DND-41 (cell line): ENCODE measurements around the gene MYOCOS.

Experiments
- ATAC-seq: fragments of 200-7000 bp; cut with Tn5 transposase; 3 replicates; pipeline ENCODE4 v1.9.1; 2021; ENCODE audit warnings: low read depth; ENCODE audit not compliant: insufficient read depth
- DNase-seq: peaks from one replicate; pipeline ENCODE4 v3.0.0-alpha.2; 2020
- H2AFZ ChIP-seq: 2 replicates; pipeline ENCODE4 v1.6.0; 2012; ENCODE audit warnings: low read depth, low read length
- H3K27ac ChIP-seq: 2 replicates; pipeline ENCODE4 v1.5.1; 2012; ENCODE audit warnings: low read length, inconsistent platforms
- H3K27me3 ChIP-seq: fragments of 200-600 bp; sonication (generic); 2 replicates; pipeline ENCODE4 v1.6.0; 2012; ENCODE audit warnings: low read length, mild to moderate bottlenecking, inconsistent platforms; ENCODE audit not compliant: insufficient read depth, poor library complexity
- H3K36me3 ChIP-seq: 2 replicates; pipeline ENCODE4 v1.5.1; 2012; ENCODE audit warnings: low read length, inconsistent platforms; ENCODE audit not compliant: insufficient read depth
- H3K4me1 ChIP-seq: 2 replicates; pipeline ENCODE4 v1.5.1; 2012; ENCODE audit warnings: mild to moderate bottlenecking, low read length; ENCODE audit not compliant: insufficient read depth
- H3K4me2 ChIP-seq: 2 replicates; pipeline ENCODE4 v1.6.0; 2012; ENCODE audit warnings: mild to moderate bottlenecking, moderate library complexity, low read length, inconsistent platforms; ENCODE audit not compliant: insufficient read depth
- H3K4me3 ChIP-seq, 2 experiments: fragments of 200-600 bp in 1 of 2; shearing (Covaris generic) in 1 of 2; 2 replicates each; pipeline ENCODE4 v1.5.1; 2012 to 2016; ENCODE audit warnings: inconsistent platforms in 2 of 2, low read length in 2 of 2, mild to moderate bottlenecking in 2 of 2, low read depth in 1 of 2, moderate library complexity in 1 of 2
- H3K79me2 ChIP-seq: 2 replicates; pipeline ENCODE4 v1.6.0; 2012; ENCODE audit warnings: low read length, inconsistent platforms; ENCODE audit not compliant: insufficient read depth
- H3K9ac ChIP-seq: 2 replicates; pipeline ENCODE4 v1.6.0; 2012; ENCODE audit warnings: low read depth, mild to moderate bottlenecking, inconsistent platforms, low read length, moderate library complexity
- H3K9me3 ChIP-seq: 2 replicates; pipeline ENCODE4 v1.5.1; 2012; ENCODE audit warnings: low read length, moderate library complexity, mild to moderate bottlenecking, inconsistent platforms; ENCODE audit not compliant: insufficient read depth, severe bottlenecking
- H4K20me1 ChIP-seq: 2 replicates; pipeline ENCODE4 v1.6.0; 2012; ENCODE audit warnings: low read length; ENCODE audit not compliant: insufficient read depth
- EZH2 ChIP-seq: IDR thresholded peaks from 3 replicates; pipeline ENCODE4 v1.6.1; 2012; ENCODE audit warnings: borderline replicate concordance, low read depth, mild to moderate bottlenecking, moderate library complexity, low read length, inconsistent platforms; ENCODE audit not compliant: severe bottlenecking
- TF ChIP-seq, protein P1 (sequence below): IDR thresholded peaks from 2 replicates; pipeline ENCODE4 v1.5.1; 2012; ENCODE audit warnings: borderline replicate concordance, low read length, moderate library complexity, mild to moderate bottlenecking; ENCODE audit not compliant: poor library complexity, severe bottlenecking; ENCODE audit errors: extremely low read depth

Gene MYOCOS

DNA sequence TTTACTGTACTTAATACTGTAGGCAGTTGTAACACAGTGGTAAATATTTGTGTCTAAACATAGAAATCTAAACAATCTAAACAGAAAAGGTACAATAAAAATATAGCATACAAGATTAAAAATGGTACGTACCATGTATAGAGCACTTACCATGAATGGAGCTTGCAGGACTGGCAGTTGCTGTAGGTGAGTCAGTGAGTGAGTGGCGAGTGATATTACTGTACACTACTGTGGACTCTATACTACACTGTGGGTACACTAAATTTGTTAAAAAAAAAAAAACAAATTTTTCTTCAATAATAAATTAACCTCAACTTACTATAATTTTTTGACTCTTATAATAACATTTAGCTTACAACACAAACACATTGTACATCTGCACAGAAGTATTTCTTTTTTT is 39.5 kb upstream of the MYOCOS start:
- no peaks in the 10 kb centered on the region for H3K4me1 ChIP-seq
- no peak overlapping the region for H3K4me3 ChIP-seq
- DNase-seq (no peak), ATAC-seq (no peak)
- 0 out of 2 replicates have a peak, but pooled peaks cover 3% of the 10 kb centered on the region for H4K20me1 ChIP-seq
- H3K36me3 ChIP-seq, result peaks cover 92% of the 10 kb centered on the region
- H2AFZ ChIP-seq, result no peak overlapping the region
- no peak overlapping the region for H3K9ac ChIP-seq
- no peak overlapping the region for H3K4me2 ChIP-seq
- H3K9me3 ChIP-seq, result no peaks in the 10 kb centered on the region
- H3K79me2 ChIP-seq, result no peaks in the 10 kb centered on the region
- no peak overlapping the region for H3K27ac ChIP-seq
- TF ChIP-seq, protein P1, sequence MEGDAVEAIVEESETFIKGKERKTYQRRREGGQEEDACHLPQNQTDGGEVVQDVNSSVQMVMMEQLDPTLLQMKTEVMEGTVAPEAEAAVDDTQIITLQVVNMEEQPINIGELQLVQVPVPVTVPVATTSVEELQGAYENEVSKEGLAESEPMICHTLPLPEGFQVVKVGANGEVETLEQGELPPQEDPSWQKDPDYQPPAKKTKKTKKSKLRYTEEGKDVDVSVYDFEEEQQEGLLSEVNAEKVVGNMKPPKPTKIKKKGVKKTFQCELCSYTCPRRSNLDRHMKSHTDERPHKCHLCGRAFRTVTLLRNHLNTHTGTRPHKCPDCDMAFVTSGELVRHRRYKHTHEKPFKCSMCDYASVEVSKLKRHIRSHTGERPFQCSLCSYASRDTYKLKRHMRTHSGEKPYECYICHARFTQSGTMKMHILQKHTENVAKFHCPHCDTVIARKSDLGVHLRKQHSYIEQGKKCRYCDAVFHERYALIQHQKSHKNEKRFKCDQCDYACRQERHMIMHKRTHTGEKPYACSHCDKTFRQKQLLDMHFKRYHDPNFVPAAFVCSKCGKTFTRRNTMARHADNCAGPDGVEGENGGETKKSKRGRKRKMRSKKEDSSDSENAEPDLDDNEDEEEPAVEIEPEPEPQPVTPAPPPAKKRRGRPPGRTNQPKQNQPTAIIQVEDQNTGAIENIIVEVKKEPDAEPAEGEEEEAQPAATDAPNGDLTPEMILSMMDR, result no peak
- no peak for TF ChIP-seq EZH2
- H3K27me3 ChIP-seq, result no peaks in the 10 kb centered on the region

DNA sequence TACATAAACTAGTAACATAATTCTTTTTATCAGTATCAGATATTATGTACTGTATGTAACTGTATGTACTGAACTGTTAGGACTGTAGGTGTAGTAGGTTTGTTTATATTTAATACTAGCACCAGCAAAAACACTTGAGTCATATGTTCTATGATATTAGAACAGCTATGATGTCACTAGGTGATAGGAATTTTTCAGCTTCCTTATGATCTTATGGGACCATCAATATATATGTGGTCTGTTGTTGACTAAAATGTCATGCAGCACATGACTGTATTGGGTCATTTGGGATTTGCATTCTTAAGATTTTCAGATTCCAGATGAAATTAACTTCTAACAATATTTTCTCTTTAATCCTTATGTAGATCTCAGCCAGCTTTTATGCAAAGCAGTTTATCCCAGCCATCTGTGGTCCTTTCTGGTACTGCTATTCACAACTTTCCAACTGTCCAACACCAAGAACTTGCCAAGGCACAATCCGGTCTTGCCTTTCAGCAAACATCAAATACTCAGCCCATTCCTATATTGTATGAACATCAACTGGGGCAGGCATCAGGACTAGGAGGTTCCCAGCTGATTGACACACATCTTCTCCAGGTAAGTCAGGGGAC is 38.3 kb upstream of the MYOCOS start:
- H3K36me3 ChIP-seq, result peaks cover 92% of the 10 kb centered on the region
- H3K27ac ChIP-seq, result no peak overlapping the region
- H4K20me1 ChIP-seq, result 0 out of 2 replicates have a peak, but pooled peaks cover 3% of the 10 kb centered on the region
- no peaks in the 10 kb centered on the region for H3K27me3 ChIP-seq
- no peaks in the 10 kb centered on the region for H3K9me3 ChIP-seq
- no peak for TF ChIP-seq EZH2
- TF ChIP-seq, protein P1, result no peak
- ATAC-seq (no peak), DNase-seq (no peak)
- no peak overlapping the region for H3K4me3 ChIP-seq
- no peaks in the 10 kb centered on the region for H3K4me1 ChIP-seq
- no peaks in the 10 kb centered on the region for H3K79me2 ChIP-seq
- no peak overlapping the region for H2AFZ ChIP-seq
- no peak overlapping the region for H3K9ac ChIP-seq
- no peak overlapping the region for H3K4me2 ChIP-seq

DNA sequence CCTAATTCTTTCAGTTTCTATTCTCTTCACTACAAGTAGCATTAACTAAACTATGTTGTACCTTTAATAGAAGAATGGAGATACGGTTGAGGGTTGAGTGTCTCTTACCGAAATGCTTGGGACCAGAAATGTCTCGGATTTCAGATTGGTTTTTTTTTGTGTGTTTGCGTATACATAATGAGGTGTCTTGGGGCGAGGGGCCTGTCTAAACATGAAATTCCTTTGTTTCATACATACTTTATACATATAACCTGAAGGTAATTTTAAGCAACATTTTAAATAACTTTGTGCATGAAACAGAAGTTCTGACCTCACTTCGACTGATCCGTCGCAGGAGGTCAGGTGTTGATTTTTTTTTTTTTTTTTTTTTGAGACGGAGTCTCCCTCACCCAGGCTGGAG is 36.3 kb upstream of the MYOCOS start:
- Histone ChIP-seq H2AFZ (no peak overlapping the region), H3K4me1 (no peaks in the 10 kb centered on the region), H3K4me3 (no peak overlapping the region), H3K4me2 (no peak overlapping the region), H3K9ac (no peak overlapping the region), H3K36me3 (peaks cover 91% of the 10 kb centered on the region), H3K27ac (no peak overlapping the region), H3K79me2 (no peaks in the 10 kb centered on the region), H4K20me1 (0 out of 2 replicates have a peak, but pooled peaks cover 3% of the 10 kb centered on the region), H3K9me3 (no peaks in the 10 kb centered on the region), H3K27me3 (no peaks in the 10 kb centered on the region)
- ATAC-seq (no peak), DNase-seq (no peak)
- TF ChIP-seq, protein P1, result no peak
- TF ChIP-seq EZH2, result no peak
